GM13976 (cell line): ENCODE measurements around the gene ZDHHC14.

Experiments
- DNase-seq: peaks from one replicate; pipeline ENCODE4 v3.0.0; 2012; ENCODE audit warnings: low spot score
- in situ Hi-C: fragments of 300-500 bp; cut with MboI; formaldehyde crosslinking; loops from one replicate; pipeline ENCODE4 v1.12.0; 2022; ENCODE audit warnings: low sequenced_read_pairs, mixed read lengths, inconsistent platforms; ENCODE audit not compliant: unreplicated experiment
- TF ChIP-seq, protein P1 (sequence below): IDR thresholded peaks from 2 replicates; pipeline ENCODE4 v1.5.1; 2012; ENCODE audit warnings: borderline replicate concordance, mild to moderate bottlenecking; ENCODE audit not compliant: insufficient read depth; ENCODE audit errors: extremely low read depth, missing control alignments, control extremely low read depth

The ZDHHC14 gene

GRCh38 chr6:157709555-157709954, 328.6 kb downstream of the ZDHHC14 start:
- TF ChIP-seq, protein P1, sequence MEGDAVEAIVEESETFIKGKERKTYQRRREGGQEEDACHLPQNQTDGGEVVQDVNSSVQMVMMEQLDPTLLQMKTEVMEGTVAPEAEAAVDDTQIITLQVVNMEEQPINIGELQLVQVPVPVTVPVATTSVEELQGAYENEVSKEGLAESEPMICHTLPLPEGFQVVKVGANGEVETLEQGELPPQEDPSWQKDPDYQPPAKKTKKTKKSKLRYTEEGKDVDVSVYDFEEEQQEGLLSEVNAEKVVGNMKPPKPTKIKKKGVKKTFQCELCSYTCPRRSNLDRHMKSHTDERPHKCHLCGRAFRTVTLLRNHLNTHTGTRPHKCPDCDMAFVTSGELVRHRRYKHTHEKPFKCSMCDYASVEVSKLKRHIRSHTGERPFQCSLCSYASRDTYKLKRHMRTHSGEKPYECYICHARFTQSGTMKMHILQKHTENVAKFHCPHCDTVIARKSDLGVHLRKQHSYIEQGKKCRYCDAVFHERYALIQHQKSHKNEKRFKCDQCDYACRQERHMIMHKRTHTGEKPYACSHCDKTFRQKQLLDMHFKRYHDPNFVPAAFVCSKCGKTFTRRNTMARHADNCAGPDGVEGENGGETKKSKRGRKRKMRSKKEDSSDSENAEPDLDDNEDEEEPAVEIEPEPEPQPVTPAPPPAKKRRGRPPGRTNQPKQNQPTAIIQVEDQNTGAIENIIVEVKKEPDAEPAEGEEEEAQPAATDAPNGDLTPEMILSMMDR = no peak
- no peak for DNase-seq
- in situ Hi-C loops = no loop called here

DNA sequence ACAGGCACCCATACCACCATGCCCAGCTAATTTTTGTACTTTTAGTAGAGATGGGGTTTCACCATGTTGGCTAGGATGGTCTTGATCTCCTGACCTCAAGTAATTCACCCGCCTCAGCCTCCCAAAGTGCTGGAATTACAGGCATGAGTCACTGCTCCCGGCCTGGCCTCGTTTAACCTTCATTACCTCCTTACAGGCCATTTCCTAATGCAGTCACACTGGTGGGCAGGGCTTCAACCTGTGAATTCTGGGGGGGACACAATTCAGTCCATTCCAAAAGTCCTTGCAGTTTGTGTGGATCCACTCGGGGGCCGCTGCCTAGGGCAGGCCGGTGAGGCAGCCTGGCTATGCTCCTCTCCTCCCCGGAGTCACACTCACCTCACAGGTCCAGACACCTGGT, 329.6 kb downstream of the ZDHHC14 start:
- TF ChIP-seq, protein P1 = no peak
- DNase-seq = no peak
- in situ Hi-C loops = no loop called here

- in situ Hi-C loops = no loop called here
- DNase-seq = no peak
These were observed 330.1 kb downstream of the ZDHHC14 start for GRCh38 chr6:157711060-157711459.

DNA sequence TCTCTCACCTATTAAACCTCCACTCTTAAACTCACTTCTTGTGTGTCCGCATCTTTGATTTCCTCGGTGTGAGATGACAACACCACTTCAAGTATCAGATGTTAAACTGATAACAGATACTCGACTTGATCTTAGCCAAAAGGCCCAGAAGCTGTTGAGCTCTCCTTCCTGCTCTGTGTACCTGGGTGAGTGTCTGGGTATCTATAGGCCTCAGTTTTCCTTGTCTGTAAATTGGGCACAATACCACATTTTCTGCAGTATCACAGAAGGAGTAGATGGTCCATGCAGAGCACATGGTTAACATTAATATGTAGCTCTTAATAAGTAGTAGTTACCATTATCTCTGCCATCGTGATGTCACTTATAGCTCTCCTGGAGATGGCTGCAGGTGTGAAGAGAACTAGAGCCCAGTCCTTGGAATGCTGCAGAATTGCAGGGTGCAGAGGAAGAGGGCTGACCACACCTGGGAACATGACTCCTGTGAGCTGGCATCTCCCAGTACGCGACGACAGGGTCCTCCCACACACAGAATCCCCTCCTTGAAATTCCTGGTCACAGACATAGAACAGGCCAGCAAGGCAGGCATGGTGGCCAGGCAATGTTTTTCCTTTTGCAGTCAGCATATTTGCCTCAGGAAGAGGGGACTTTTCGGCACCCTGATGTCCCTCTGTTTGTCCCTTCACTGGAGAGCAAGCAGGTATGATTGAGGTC, 331.8 kb downstream of the ZDHHC14 start:
- no peak for DNase-seq
- TF ChIP-seq, protein P1 = no peak
- in situ Hi-C loops = no loop called here

More at GRCh38 chr6:157711060-157711459, 330.1 kb downstream of the ZDHHC14 start:
- TF ChIP-seq, protein P1 = no peak

GRCh38 chr6:157713451-157714152, 332.6 kb downstream of the ZDHHC14 start:
- in situ Hi-C loops = no loop called here
- no peak for DNase-seq

GRCh38 chr6:157714153-157714490, 333.1 kb downstream of the ZDHHC14 start:
- TF ChIP-seq, protein P1 = no peak
- DNase-seq = no peak
- in situ Hi-C loops = no loop called here

More at GRCh38 chr6:157713451-157714152, 332.6 kb downstream of the ZDHHC14 start:
- TF ChIP-seq, protein P1 = no peak
